HCT116 (cell line): ENCODE data around the gene AP4M1. TPM values are rescaled to one million over a fixed set of nuclear protein-coding genes. Genes with fewer than 3 reads are reported as not detected.

Source experiments
- ATAC-seq: fragments of 200-7000 bp; cut with Tn5 transposase; 2 replicates; pipeline ENCODE4 v1.9.1; 2020; ENCODE audit warnings: mild to moderate bottlenecking, moderate library complexity
- BruUV-seq: library from RNA; stranded (reverse); fragments of 400-500 nt; replicated peaks from 2 replicates; lab custom pipeline; 2021; lab: Mats Ljungman, UMichigan
- CTCF ChIA-PET: fragments of 300-600 bp; sonication (Branson Sonifier 250); formaldehyde crosslinking; loops from one replicate; lab custom pipeline; 2021; ENCODE audit warnings: antibody characterized with exemption; lab: Charles Lee
- POLR2A ChIA-PET: fragments of 300-600, 350-600 bp; sonication (Branson Sonifier 250); formaldehyde crosslinking; loops from one replicate; lab custom pipeline; 2021; ENCODE audit warnings: antibody characterized with exemption; lab: Charles Lee
- RAD21 ChIA-PET, 2 experiments: fragments of 300-600 bp; sonication (Branson Sonifier 250); formaldehyde crosslinking; loops; one replicate each; lab custom pipeline; 2023; ENCODE audit warnings: low total read pairs in 2 of 2; ENCODE audit not compliant: uncharacterized antibody in 2 of 2, unreplicated experiment in 2 of 2, low non-redundant PET in 1 of 2; lab: Charles Lee
- DNase-seq: peaks from one replicate; pipeline ENCODE4 v3.0.0-alpha.2; 2010; ENCODE audit warnings: low read depth, low spot score
- H2AFZ ChIP-seq: fragments of 200-600 bp; shearing (Covaris generic), sonication (generic); 2 replicates; pipeline ENCODE4 v1.6.1; 2017; ENCODE audit warnings: low read depth, mixed run types, mixed read lengths, antibody characterized with exemption, low read length; ENCODE audit not compliant: poor library complexity, severe bottlenecking
- H3K27ac ChIP-seq: 2 replicates; pipeline ENCODE4 v1.5.1; 2012; ENCODE audit warnings: low read depth, low read length
- H3K27me3 ChIP-seq: fragments of 200-600 bp; sonication (generic); 2 replicates; pipeline ENCODE4 v1.6.1; 2016; ENCODE audit warnings: mixed run types, low read length, mixed read lengths; ENCODE audit not compliant: insufficient read depth
- H3K36me3 ChIP-seq, 2 experiments: fragments of 200-500 bp in 1 of 2; fragments of 200-600 bp in 1 of 2; sonication (Bioruptor generic) in 1 of 2; sonication (generic) in 1 of 2; 2 replicates each; pipeline versions ENCODE4 v1.5.1 to v1.6.1; 2014 to 2016; ENCODE audit warnings: low read length in 2 of 2, inconsistent platforms in 1 of 2, mixed read lengths in 1 of 2, mixed run types in 1 of 2; ENCODE audit not compliant: insufficient read depth in 2 of 2, control insufficient read depth in 1 of 2
- H3K4me1 ChIP-seq, 2 experiments: fragments of 200-600 bp in 1 of 2; sonication (generic) in 1 of 2; 2 replicates each; pipeline versions ENCODE4 v1.5.1 to v1.6.1; 2012 to 2017; ENCODE audit warnings: low read length in 2 of 2, inconsistent platforms in 1 of 2, mild to moderate bottlenecking in 1 of 2, mixed read lengths in 1 of 2, mixed run types in 1 of 2, moderate library complexity in 1 of 2; ENCODE audit not compliant: insufficient read depth in 2 of 2, control insufficient read depth in 1 of 2
- H3K4me2 ChIP-seq: fragments of 200-600 bp; sonication (generic); 2 replicates; pipeline ENCODE4 v1.6.1; 2017; ENCODE audit warnings: mixed run types, low read length, mixed read lengths
- H3K4me3 ChIP-seq, 2 experiments: fragments of 200-600 bp in 1 of 2; sonication (generic) in 1 of 2; replicated peaks in 1 of 2; 2 replicates each; pipeline ENCODE4 v1.5.1; 2011 to 2016; ENCODE audit warnings: low read length in 2 of 2, control low read depth in 1 of 2, low read depth in 1 of 2, mild to moderate bottlenecking in 1 of 2, mixed read lengths in 1 of 2, mixed run types in 1 of 2
- H3K79me2 ChIP-seq: fragments of 200-600 bp; sonication (generic); 2 replicates; pipeline ENCODE4 v1.6.1; 2017; ENCODE audit warnings: mild to moderate bottlenecking, mixed run types, low read length, moderate library complexity, mixed read lengths; ENCODE audit not compliant: insufficient read depth
- H3K9ac ChIP-seq: fragments of 200-600 bp; sonication (generic); 2 replicates; pipeline ENCODE4 v1.6.1; 2016; ENCODE audit warnings: low read length, mixed read lengths
- H3K9me2 ChIP-seq: fragments of 200-600 bp; sonication (generic), shearing (Covaris generic); 2 replicates; pipeline ENCODE4 v1.6.1; 2017; ENCODE audit warnings: mixed run types, mild to moderate bottlenecking, moderate library complexity; ENCODE audit not compliant: insufficient read depth
- H3K9me3 ChIP-seq, 2 experiments: fragments of 200-500 bp in 1 of 2; fragments of 200-600 bp in 1 of 2; sonication (Bioruptor generic) in 1 of 2; sonication (generic) in 1 of 2; 2 replicates each; pipeline ENCODE4 v1.6.1; 2014 to 2017; ENCODE audit warnings: low read length in 2 of 2, mixed read lengths in 2 of 2, inconsistent platforms in 1 of 2, low read depth in 1 of 2, mild to moderate bottlenecking in 1 of 2, mixed run types in 1 of 2, moderate library complexity in 1 of 2; ENCODE audit not compliant: control insufficient read depth in 1 of 2, insufficient read depth in 1 of 2
- H4K20me1 ChIP-seq: fragments of 200-600 bp; sonication (generic), shearing (Covaris generic); 2 replicates; pipeline ENCODE4 v1.6.1; 2017; ENCODE audit warnings: mixed run types, mild to moderate bottlenecking, moderate library complexity; ENCODE audit not compliant: insufficient read depth
- ATF3 ChIP-seq: IDR thresholded peaks from 2 replicates; pipeline ENCODE4 v1.6.1; 2012
- CBX3 ChIP-seq: IDR thresholded peaks from 2 replicates; pipeline ENCODE4 v1.6.1; 2012; ENCODE audit warnings: low read depth
- intact Hi-C: fragments of 100-400 bp; cut with micrococcal nuclease; formaldehyde crosslinking; loops from 2 replicates; pipeline ENCODE4 v1.10.0; 2022
- total RNA-seq: library from RNA; stranded (reverse); gene quantifications from one replicate; pipeline ENCODE4 v1.2.1, GENCODE V29; 2021; ENCODE audit not compliant: unreplicated experiment

AP4M1 gene
- total RNA-seq, 1 experiment from 2014 or later: 20.0 TPM

- BruUV-seq: no TSS peak
- no peak for ATAC-seq
- H2AFZ ChIP-seq: peak overlapping the region; percentile 20
- H4K20me1 ChIP-seq: no peaks in the 10 kb centered on the region
- ChIA-PET CTCF (interaction anchor here (0.8 to 1.5 kb wide), 6 partner anchors 19 to 611 kb away, joined by 3 to 6 read pairs (median 4); partner anchors contain the start of genes AP4M1, GJC3 and MBLAC1), RAD21 (interaction anchor here (0.6 to 1.0 kb wide), 3 partner anchors 19 to 325 kb away, joined by 3 read pairs; no protein-coding TSS in a partner anchor), POLR2A (interaction anchor here (0.7 to 1.7 kb wide), 5 partner anchors 15 to 169 kb away, joined by 3 to 18 read pairs (median 4); partner anchors contain the start of genes AP4M1, LAMTOR4 and MCM7)
- no peaks in the 10 kb centered on the region for H3K27me3 ChIP-seq
- intact Hi-C loops: no loop called here
- H3K4me1 ChIP-seq: peaks cover 14 to 38% of the 10 kb centered on the region in 2 experiments
- peaks cover 34% of the 10 kb centered on the region for H3K79me2 ChIP-seq
- H3K9me3 ChIP-seq: no peaks in the 10 kb centered on the region
- H3K36me3 ChIP-seq: peaks cover 15 to 18% of the 10 kb centered on the region in 2 experiments; a peak in 3 of 4 replicates
- no peak for TF ChIP-seq ATF3
- H3K27ac ChIP-seq: no peak overlapping the region; the same call in 1 of the 2 replicates
- H3K9ac ChIP-seq: peak overlapping the region; percentile 83; the same call in 1 of the 2 replicates
- no peaks in the 10 kb centered on the region for H3K9me2 ChIP-seq
- DNase-seq: no peak
- peak overlapping the region; percentile 87 for H3K4me2 ChIP-seq
- H3K4me3 ChIP-seq: peak overlapping the region in 1 of 2 experiments; percentile 77; a peak in 1 of 4 replicates
These were observed 18.5 kb upstream of the AP4M1 start for GRCh38 chr7:100082978-100083377.

- no peak for TF ChIP-seq CBX3
- H3K4me1 ChIP-seq: peaks cover 11 to 49% of the 10 kb centered on the region in 2 experiments
- ATAC-seq (no peak), DNase-seq (no peak)
- H3K9me2 ChIP-seq: no peaks in the 10 kb centered on the region
- H3K9ac ChIP-seq: no peak overlapping the region
- RAD21 ChIA-PET: no interaction called here
- no peaks in the 10 kb centered on the region for H4K20me1 ChIP-seq
- CTCF ChIA-PET: no interaction called here
- intact Hi-C loops: no loop called here
- no peak overlapping the region for H3K4me2 ChIP-seq
- peaks cover 25% of the 10 kb centered on the region for H3K79me2 ChIP-seq
- no TSS peak for BruUV-seq
- H3K9me3 ChIP-seq: no peaks in the 10 kb centered on the region
- no peak overlapping the region for H2AFZ ChIP-seq
- H3K27me3 ChIP-seq: no peaks in the 10 kb centered on the region
- POLR2A ChIA-PET: no interaction called here
- H3K27ac ChIP-seq: no peak overlapping the region
- H3K36me3 ChIP-seq: peaks cover 2% of the 10 kb centered on the region in 2 experiments; a peak in 1 of 4 replicates
- H3K4me3 ChIP-seq: no peak overlapping the region
These were observed 15.9 kb upstream of the AP4M1 start for GRCh38 chr7:100085515-100085914.
